ENCODE data around the gene BTBD17.
A peak's percentile ranks its signal among the peaks of the same experiment; 100 is the strongest.
"Not testable (repeated sequence)": the region's sequence is repeated elsewhere in the genome, so short reads cannot be mapped to it uniquely, and the experiment has no call there.

Gene BTBD17

GRCh38 chr17:74361230-74362068 is at the start of gene BTBD17:
Gene BTBD17 (minus strand): TSS chr17:74361868. CDS start chr17:74361819, 49 bp downstream.
- peak; percentile 83 for DNase-seq

- DNase-seq: no peak
These were observed 48.4 kb upstream of the BTBD17 start for GRCh38 chr17:74410001-74410443.

- no peak for DNase-seq
These were observed 47.1 kb upstream of the BTBD17 start for GRCh38 chr17:74408815-74409214.

GRCh38 chr17:74408262-74408661 is 46.6 kb upstream of the BTBD17 start:
- DNase-seq: no peak

GRCh38 chr17:74407384-74407783 is 45.7 kb upstream of the BTBD17 start:
- DNase-seq: no peak

GRCh38 chr17:74405311-74405710 is 43.6 kb upstream of the BTBD17 start:
- not testable (repeated sequence) for DNase-seq

- no peak for DNase-seq
These were observed 43.1 kb upstream of the BTBD17 start for GRCh38 chr17:74404789-74405188.

GRCh38 chr17:74404218-74404617 is 42.5 kb upstream of the BTBD17 start:
- DNase-seq: no peak

GRCh38 chr17:74403512-74404137 is 42.0 kb upstream of the BTBD17 start:
- DNase-seq: no peak

GRCh38 chr17:74402048-74402447 is 40.4 kb upstream of the BTBD17 start:
- no peak for DNase-seq

GRCh38 chr17:74396567-74396966 is 34.9 kb upstream of the BTBD17 start:
- no peak for DNase-seq

- DNase-seq: no peak
These were observed 33.3 kb upstream of the BTBD17 start for GRCh38 chr17:74394977-74395376.

GRCh38 chr17:74394275-74394950 is 32.7 kb upstream of the BTBD17 start:
- no peak for DNase-seq

GRCh38 chr17:74393346-74393942 is 31.8 kb upstream of the BTBD17 start:
- no peak for DNase-seq

GRCh38 chr17:74392848-74393247 is 31.2 kb upstream of the BTBD17 start:
- DNase-seq: peak; percentile 4

- no peak for DNase-seq
These were observed 30.1 kb upstream of the BTBD17 start for GRCh38 chr17:74391771-74392170.

- no peak for DNase-seq
These were observed 29.3 kb upstream of the BTBD17 start for GRCh38 chr17:74390680-74391653.

- no peak for DNase-seq
These were observed 28.4 kb upstream of the BTBD17 start for GRCh38 chr17:74389937-74390679.

GRCh38 chr17:74389084-74389753 is 27.6 kb upstream of the BTBD17 start:
- no peak for DNase-seq

GRCh38 chr17:74387365-74388218 is 25.9 kb upstream of the BTBD17 start:
- no peak for DNase-seq

All from NCI-H1694 treated with DMSO at 0.1 percent for 48 hours (cell line).